ACC112 (cell line): ENCODE measurements around the gene NPM3.
"Not testable (repeated sequence)": the region's sequence is repeated elsewhere in the genome, so short reads cannot be mapped to it uniquely, and the experiment has no call there.

ENCODE experiments used
- H2AFZ ChIP-seq: fragments of 200-600 bp; sonication (generic); one replicate; pipeline ENCODE4 v1.6.0; 2017; ENCODE audit warnings: antibody characterized with exemption, low read length; ENCODE audit not compliant: unreplicated experiment
- H3K27ac ChIP-seq: fragments of 200-600 bp; sonication (generic); 2 replicates; pipeline ENCODE4 v1.5.1; 2014; ENCODE audit warnings: low read depth, mild to moderate bottlenecking, antibody characterized with exemption, low read length, moderate library complexity
- H3K27me3 ChIP-seq: fragments of 200-600 bp; sonication (generic); 2 replicates; pipeline ENCODE4 v1.6.1; 2014; ENCODE audit warnings: mild to moderate bottlenecking, antibody characterized with exemption, low read length, moderate library complexity, mixed read lengths; ENCODE audit not compliant: insufficient read depth
- H3K36me3 ChIP-seq: fragments of 200-600 bp; sonication (generic); 2 replicates; pipeline ENCODE4 v1.6.1; 2016; ENCODE audit warnings: mild to moderate bottlenecking, antibody characterized with exemption, low read length, moderate library complexity, mixed read lengths; ENCODE audit not compliant: insufficient read depth
- H3K4me1 ChIP-seq: fragments of 200-600 bp; sonication (generic); one replicate; pipeline ENCODE4 v1.6.1; 2016; ENCODE audit warnings: low read length, mixed read lengths; ENCODE audit not compliant: insufficient read depth, unreplicated experiment, control insufficient read depth
- H3K4me3 ChIP-seq: fragments of 200-600 bp; sonication (generic); 2 replicates; pipeline ENCODE4 v1.5.1; 2014; ENCODE audit warnings: mild to moderate bottlenecking, low read depth, low read length
- H3K79me2 ChIP-seq: fragments of 200-600 bp; sonication (generic); one replicate; pipeline ENCODE4 v1.6.0; 2016; ENCODE audit warnings: low read length; ENCODE audit not compliant: control insufficient read depth, unreplicated experiment, insufficient read depth

NPM3 gene

GRCh38 chr10:101797403-101798059 lies 14.3 kb upstream of the NPM3 start:
- Histone ChIP-seq H3K79me2 (peaks cover 64% of the 10 kb centered on the region), H3K27ac (no peak overlapping the region)

GRCh38 chr10:101793526-101793925 lies 10.3 kb upstream of the NPM3 start:
- Histone ChIP-seq H3K79me2 (peaks cover 28% of the 10 kb centered on the region), H3K36me3 (peaks cover 59% of the 10 kb centered on the region)

More at GRCh38 chr10:101797403-101798059, 14.3 kb upstream of the NPM3 start:
- H3K27me3 ChIP-seq: no peaks in the 10 kb centered on the region
- no peaks in the 10 kb centered on the region for H3K4me1 ChIP-seq
- no peak overlapping the region for H3K4me3 ChIP-seq
- H3K36me3 ChIP-seq: peaks cover 70% of the 10 kb centered on the region
- no peak overlapping the region for H2AFZ ChIP-seq

GRCh38 chr10:101789686-101790085 lies 6.4 kb upstream of the NPM3 start:
- peaks cover 50% of the 10 kb centered on the region for H3K36me3 ChIP-seq
- no peak overlapping the region for H3K27ac ChIP-seq
- H3K27me3 ChIP-seq: no peaks in the 10 kb centered on the region
- peaks cover 1% of the 10 kb centered on the region for H3K4me1 ChIP-seq
- H3K79me2 ChIP-seq: peaks cover 4% of the 10 kb centered on the region
- H3K4me3 ChIP-seq: no peak overlapping the region
- H2AFZ ChIP-seq: no peak overlapping the region

More at GRCh38 chr10:101793526-101793925, 10.3 kb upstream of the NPM3 start:
- Histone ChIP-seq H2AFZ (no peak overlapping the region), H3K4me3 (no peak overlapping the region), H3K4me1 (no peaks in the 10 kb centered on the region), H3K27me3 (no peaks in the 10 kb centered on the region), H3K27ac (no peak overlapping the region)

- H3K4me3 ChIP-seq, H3K27ac ChIP-seq, H3K27me3 ChIP-seq, H2AFZ ChIP-seq, H3K79me2 ChIP-seq, H3K4me1 ChIP-seq: not testable (repeated sequence)
- H3K36me3 ChIP-seq: peaks cover 46% of the 10 kb centered on the region
Measured at GRCh38 chr10:101789231-101789630, 6.0 kb upstream of the NPM3 start.

GRCh38 chr10:101785801-101786200 lies 2.6 kb upstream of the NPM3 start:
- H3K36me3 ChIP-seq: peaks cover 22% of the 10 kb centered on the region
- H3K27ac ChIP-seq: no peak overlapping the region
- no peaks in the 10 kb centered on the region for H3K27me3 ChIP-seq
- H2AFZ ChIP-seq: no peak overlapping the region
- H3K4me1 ChIP-seq: peaks cover 20% of the 10 kb centered on the region
- H3K4me3 ChIP-seq: no peak overlapping the region
- H3K79me2 ChIP-seq: peaks cover 7% of the 10 kb centered on the region

- Histone ChIP-seq H3K79me2 (peaks cover 7% of the 10 kb centered on the region), H3K27ac (no peak overlapping the region), H3K4me1 (peaks cover 25% of the 10 kb centered on the region), H3K4me3 (no peak overlapping the region), H2AFZ (no peak overlapping the region), H3K27me3 (no peaks in the 10 kb centered on the region), H3K36me3 (peaks cover 18% of the 10 kb centered on the region)
Measured at GRCh38 chr10:101784558-101784957, 1.3 kb upstream of the NPM3 start.

GRCh38 chr10:101783736-101784118 lies 481 bp upstream of the NPM3 start:
- H3K27ac ChIP-seq: peak overlapping the region; percentile 53
- H3K27me3 ChIP-seq: 0 out of 2 replicates have a peak, but pooled peaks cover 3% of the 10 kb centered on the region
- peaks cover 7% of the 10 kb centered on the region for H3K79me2 ChIP-seq
- peaks cover 16% of the 10 kb centered on the region for H3K36me3 ChIP-seq
- peak overlapping the region; percentile 86 for H3K4me3 ChIP-seq
- no peak overlapping the region for H2AFZ ChIP-seq
- H3K4me1 ChIP-seq: peaks cover 25% of the 10 kb centered on the region

- Histone ChIP-seq H3K4me3 (peak overlapping the region; percentile 86), H3K79me2 (peaks cover 7% of the 10 kb centered on the region), H3K4me1 (peaks cover 25% of the 10 kb centered on the region), H3K27me3 (peaks cover 7% of the 10 kb centered on the region), H3K36me3 (peaks cover 11% of the 10 kb centered on the region), H2AFZ (peak overlapping the region; percentile 54), H3K27ac (no peak overlapping the region)
Measured at GRCh38 chr10:101781984-101782810, 1.0 kb downstream of the NPM3 start.

- H3K36me3 ChIP-seq: peaks cover 9% of the 10 kb centered on the region; the same call in 1 of the 2 replicates
- H3K79me2 ChIP-seq: peaks cover 7% of the 10 kb centered on the region
- no peak overlapping the region for H3K27ac ChIP-seq
- H3K4me3 ChIP-seq: peak overlapping the region; percentile 86; the same call in 1 of the 2 replicates
- H3K27me3 ChIP-seq: peaks cover 12% of the 10 kb centered on the region
- no peak overlapping the region for H2AFZ ChIP-seq
- peaks cover 25% of the 10 kb centered on the region for H3K4me1 ChIP-seq
Measured at GRCh38 chr10:101781655-101781983, 1.6 kb downstream of the NPM3 start.

GRCh38 chr10:101780818-101781654 lies 2.2 kb downstream of the NPM3 start:
- peaks cover 25% of the 10 kb centered on the region for H3K4me1 ChIP-seq
- H3K27me3 ChIP-seq: peaks cover 17% of the 10 kb centered on the region
- peaks cover 6% of the 10 kb centered on the region; the same call in 1 of the 2 replicates for H3K36me3 ChIP-seq
- no peak overlapping the region; the same call in 1 of the 2 replicates for H3K4me3 ChIP-seq
- H2AFZ ChIP-seq: no peak overlapping the region
- H3K27ac ChIP-seq: no peak overlapping the region
- peaks cover 7% of the 10 kb centered on the region for H3K79me2 ChIP-seq
